ENCODE results near the gene UNCX.

UNCX gene

DNA sequence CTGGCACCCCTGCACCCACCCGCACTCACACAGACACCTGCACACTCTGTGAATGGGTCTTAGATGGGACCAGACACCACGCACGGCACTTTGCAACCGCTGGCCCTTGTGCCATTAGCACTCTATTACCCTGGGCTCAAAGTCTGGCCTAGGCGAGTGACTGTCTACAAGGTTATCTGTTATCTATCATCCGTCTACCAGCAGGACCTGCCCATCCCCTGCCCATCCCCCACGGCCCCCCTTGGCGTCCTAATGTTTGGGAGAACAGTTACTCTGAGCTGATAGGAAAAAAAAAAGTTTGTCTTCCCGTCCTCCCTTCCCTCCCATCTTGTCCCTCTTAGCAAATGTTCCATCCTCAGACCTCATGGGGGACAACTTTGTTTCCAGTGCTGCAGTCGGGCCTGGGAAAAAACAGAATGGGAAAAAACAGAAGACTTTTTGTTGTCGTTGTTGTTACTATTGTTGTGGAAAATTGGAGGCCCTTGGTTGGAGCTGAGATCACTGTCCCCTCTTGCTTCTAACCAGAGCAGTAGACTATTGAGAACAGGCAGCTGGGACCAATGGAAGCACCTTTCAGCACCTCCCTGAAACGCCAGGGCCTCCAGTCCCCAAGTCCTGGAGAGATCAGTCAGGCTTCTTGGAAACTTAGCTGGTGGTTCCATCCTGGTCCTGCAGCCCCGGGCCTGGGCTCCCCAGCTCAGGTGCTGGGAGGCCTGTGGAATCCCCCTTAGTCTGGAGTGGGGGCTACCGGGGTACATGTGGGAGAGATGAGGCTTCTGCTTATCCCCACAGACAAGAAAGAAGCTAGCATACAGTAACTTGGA, 12.2 kb downstream of the UNCX start:
- no peak for DNase-seq

DNA sequence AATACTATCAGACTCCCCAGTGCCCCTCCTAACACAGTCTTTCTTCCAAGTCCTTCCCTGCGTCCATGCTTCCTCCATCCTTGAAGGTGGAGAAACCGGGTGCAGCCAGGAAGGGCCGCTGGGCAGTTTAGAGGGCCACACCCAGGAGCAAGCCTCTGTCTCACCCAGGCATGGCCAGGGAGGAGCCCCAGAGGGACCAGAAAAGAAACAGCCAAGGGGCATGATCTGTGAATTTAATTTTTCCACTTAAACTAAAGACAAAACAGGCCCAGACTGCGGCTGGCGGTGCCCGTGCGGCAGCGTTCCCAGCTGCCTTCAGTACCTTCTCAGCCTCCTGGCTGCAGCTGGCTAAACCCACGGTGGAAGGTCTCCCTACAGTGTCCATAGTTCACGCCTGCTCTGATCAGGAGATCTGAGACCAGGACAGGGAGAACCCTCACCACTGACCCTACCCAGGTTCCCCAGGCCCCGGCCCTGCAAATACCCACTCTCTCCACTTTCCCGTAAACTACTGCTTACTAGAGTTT, 12.9 kb downstream of the UNCX start:
- DNase-seq: no peak

DNA sequence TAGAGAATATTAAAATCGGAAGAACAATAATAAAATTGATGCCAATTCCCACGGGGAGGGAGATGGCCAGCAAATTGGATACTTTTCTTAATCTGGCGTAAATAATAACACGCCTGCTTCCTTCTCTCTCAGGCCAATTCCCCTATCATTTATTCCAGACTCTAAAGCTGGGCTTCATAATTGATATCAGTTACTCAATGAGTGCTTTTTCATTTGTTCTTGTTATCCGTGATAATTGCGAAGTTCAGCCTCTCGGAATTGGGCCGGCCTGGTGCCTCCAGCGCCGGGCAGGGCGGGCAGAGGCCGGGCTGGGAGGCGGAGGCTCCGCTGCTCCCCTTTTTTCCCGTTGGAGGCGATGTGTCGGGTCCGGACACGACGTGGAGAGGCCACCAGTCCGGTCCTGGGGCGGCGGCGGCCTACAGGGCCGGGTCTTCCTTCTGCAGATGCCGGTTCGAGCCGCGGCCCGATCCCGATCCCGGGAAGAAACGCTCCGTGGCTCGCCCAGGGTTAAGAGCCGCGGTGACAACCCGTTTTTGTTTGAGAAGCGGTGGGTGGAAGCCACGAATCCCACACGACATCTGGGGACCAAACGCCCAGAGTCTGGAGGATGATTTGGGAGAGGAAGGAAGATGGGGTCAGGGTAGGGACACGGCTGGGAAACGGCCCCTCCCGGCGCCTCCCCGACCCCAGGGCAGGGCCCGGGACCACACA, 13.6 kb downstream of the UNCX start:
- no peak for DNase-seq

DNA sequence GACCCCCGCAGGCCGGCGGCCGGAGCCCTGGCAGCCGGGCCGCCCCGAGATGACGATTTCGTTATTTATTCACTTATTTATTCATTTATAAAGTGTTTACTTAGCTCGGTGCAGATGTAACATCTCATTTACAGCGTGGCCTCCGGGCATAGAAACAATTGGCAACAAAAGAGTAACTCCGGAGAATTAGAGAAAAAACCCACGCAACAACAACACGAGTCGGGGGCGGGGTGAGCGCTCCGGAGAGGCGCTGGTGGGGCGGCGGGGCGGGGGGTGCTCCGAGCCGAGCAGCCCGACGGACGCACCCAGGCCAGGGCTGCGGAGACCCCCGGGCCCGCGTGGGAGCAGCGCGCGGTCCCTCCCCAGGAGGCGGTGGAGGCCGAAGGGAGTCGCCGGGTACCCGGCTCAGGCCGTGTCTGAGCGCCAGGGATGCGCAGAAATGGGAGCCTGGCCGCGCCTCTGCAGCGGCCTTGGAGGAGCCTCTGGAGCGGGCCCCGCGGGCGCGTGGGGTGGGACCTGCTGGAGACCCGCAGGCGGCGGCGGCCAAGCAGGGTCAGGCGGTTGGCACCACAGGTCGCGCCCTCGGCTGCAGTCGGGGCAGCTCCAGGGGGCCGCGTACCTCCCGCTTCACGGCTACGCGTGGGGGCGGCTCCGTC, 14.3 kb downstream of the UNCX start:
- DNase-seq: no peak

- DNase-seq: no peak
These were observed 14.9 kb downstream of the UNCX start for GRCh38 chr7:1247527-1248041.

DNA sequence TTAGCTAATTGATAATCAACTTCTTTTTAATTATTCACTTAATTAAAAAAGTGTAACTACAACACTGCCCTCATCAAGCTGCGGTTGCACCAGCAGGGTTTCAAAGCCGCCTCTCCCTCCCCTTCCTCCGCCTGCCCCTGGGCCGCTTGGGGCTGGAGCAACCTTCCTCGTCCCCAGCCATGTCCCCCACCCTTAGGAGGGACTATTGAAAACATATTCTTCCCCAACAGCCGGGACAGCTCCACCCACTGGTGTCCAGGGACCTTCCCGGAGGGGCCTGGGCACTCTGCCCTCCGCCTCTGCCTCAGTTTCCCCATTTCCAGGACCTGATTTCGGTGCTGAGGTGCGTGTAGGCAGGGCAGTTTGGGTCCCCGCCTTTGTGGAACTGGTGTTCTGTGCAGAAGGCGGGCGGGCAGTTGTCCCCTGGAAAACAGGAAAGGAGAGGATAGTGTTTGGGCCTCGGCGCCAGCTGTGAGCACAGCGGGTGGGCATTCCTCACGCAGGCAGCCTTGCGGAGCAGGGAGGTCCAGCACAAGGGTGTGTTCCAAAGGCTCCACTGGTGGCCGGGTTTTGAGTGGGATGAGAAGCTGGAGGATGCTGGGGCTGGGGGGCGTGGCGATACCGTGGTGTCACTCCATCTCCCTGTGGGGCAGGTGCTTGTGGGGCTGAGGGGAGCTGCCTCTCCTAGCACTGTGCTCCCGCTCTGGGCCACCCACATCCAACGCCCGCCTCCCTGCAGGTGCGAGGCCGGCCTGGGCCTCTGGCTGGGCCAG, 15.7 kb downstream of the UNCX start:
- no peak for DNase-seq

DNA sequence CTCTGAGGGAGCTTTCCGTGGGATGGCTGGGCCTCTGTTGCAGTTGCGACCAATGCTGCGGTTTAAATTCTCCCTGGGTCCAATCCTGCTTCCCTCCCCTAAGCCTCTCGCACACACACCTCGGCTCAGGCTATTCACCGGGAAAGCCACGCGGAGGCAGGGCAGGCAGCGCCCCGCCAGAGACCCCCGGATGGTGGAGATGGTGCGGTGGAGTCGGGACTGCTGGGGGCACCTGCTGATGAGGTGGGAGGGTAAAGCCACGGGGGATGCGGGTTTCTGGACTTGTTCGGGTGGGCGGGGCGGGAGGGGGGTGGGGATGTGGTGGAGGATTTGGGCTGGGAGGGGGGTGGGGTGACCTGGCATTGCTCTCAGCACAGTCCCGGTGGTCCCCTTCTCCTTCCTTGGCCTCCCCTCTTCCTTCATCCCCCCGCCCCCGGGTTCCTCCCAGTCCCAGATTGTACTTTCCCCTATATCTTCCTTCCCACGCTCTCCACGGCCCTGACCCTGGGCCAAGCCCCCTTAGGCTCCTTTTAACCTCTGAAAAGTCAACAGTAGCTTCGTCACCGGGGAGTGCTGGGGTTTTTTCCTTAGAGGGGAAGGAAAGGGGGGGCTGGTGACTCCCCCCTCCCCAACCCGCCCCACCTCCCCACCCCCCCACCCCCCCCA, 16.4 kb downstream of the UNCX start:
- no peak for DNase-seq

DNA sequence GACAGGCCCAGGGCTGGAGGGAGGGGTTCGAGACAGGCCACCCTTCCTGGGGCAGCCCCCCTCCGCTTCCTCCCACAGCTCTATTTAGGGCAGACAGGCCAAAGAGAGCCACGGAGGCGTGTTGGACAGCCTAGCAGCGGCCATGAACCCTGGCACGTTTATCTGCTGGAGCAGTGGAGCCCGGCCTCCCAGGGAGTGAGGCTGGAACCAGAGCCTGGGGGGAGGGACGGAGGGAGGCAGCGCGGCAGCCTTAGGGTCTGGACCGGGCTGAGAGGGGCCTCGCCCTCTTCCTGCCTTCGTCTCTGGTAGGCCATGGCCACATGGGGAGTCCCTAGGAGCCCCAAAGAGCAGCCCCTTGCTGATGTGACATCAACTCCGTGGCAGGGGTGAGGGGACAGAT, 17.1 kb downstream of the UNCX start:
- DNase-seq: no peak

DNA sequence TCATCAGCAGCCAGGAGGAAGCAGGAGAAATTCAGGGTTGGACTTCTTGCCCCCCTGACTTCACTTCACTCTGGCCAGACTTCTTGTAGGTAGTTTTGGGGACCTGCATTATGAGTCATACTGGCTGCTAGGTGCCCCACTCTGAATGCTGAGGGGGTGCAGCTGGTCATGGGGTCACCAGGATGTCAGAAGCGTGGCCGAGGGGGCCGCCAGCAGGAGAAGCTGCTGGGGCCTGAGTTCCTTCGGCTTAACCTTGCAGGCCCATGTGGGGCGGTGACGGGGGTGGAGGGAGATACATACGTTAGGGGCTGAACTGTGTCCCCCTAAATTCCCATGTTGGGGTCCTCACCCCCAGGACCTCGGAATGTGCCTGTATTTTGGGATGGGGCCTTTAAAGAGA, 18.2 kb downstream of the UNCX start:
- no peak for DNase-seq

GRCh38 chr7:1251796-1252539, 19.3 kb downstream of the UNCX start:
- DNase-seq: no peak

DNA sequence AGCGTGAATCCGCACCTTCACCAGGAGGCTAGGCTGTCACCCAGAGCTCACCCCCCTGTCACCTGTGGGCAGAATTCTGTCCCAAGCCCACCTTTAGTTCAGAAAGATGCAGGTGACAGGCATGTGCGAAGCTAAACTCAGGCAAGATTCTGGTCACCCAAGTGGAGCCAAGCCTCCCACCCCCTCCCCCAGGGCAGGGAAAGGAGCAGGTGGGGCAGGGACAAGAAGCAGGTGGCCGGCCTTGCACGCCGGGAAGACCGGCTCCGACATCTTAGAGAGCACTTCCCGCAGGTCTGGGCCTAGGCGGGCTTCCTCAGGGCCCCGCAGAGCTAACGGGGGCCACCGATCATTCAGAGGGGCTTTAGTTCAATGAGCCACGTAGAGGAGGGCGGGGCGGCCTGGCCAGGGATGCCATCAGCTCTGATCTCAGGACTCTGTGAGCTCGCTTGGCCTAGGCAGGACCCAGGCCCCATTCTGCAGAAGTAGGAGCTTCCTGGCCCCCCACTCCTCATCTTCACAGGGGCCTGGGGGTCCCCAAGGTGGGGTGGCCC, 19.9 kb downstream of the UNCX start:
- no peak for DNase-seq

GRCh38 chr7:1253681-1254181, 21.1 kb downstream of the UNCX start:
- no peak for DNase-seq

- no peak for DNase-seq
These were observed 21.8 kb downstream of the UNCX start for GRCh38 chr7:1254281-1255079.

DNA sequence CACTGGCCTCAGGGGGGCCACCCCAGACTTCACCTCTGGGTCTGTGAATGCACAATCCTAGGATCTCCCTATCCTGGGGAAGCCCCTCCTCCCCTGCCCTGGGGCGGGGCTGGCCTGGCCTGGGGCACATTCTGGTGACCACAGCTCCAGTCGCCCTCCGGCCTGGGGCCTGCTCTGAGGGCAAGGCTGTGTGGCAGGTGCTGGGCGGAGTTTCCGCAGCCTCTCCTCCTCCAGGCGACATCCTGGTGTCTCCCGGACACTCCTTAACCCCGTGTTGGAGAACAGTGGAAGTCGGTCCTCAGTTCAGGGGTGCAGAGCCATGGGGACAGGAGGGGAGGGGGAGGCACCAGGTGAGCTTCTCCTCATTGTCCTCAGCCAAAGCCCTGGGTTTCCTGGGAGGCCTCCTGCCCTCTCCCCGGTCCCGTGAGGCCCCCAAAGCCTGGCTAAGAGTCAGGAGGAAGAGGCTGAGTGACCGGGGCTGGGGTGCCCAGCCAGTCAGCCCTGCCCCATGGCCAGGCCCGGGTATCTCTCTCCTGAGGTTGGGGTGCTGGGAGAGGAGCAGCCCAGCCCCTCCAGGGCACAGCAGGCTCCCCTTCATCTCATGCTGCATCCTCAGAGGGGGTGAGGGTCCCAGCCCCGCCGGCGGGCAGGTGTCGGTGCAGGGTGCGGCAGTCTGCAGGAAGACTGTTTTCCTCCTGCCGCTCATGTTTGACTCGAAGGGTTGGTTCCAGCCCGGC, 22.6 kb downstream of the UNCX start:
- DNase-seq: no peak

DNA sequence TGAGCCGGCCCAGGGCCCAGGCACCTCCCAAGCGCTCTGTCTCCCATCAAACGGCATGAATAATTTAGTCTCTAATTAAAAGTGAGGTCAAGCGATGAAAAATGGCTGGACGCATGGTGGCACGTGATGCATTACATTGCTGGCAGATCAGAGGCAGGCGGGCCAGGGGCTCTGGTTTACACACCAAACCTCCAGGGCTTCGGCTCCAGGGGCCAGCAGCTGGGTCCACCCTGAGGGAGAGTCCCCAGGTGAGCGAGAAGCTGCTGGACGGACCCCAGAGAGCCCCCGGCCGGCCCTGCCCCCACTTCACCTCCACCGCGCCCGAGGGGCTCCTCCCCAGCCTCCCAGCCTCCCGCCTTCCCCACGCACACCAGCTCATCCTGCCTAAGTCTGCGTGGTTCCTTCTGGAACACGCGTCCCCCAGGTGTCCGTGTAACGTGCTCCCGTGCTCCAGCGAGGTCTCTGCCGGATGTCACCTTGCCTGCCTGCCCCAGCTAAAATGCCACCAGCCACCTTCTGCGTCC, 23.2 kb downstream of the UNCX start:
- DNase-seq: no peak

DNA sequence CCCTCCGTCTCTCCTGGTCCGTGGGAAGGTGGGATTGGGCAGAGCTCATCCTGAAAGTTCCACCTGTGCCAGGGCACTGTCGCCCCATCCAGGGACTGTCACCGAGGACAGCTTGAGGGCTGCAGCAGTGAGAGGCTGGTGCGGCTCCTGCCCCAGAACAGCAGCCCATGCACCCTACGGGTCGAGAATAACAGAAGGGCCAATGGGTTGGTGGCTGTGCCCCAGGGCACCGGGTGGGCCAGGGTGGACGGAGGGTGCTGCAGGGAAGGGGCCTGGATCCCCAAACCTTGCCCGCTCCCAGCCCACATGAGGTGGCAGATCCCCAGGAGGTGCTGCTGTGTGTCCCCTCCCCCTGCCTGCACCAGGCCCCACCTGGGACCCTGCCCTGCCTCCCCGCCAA, 23.9 kb downstream of the UNCX start:
- no peak for DNase-seq

- DNase-seq: no peak
These were observed 24.5 kb downstream of the UNCX start for GRCh38 chr7:1257221-1257620.

- no peak for DNase-seq
These were observed 25.2 kb downstream of the UNCX start for GRCh38 chr7:1257863-1258262.
